A673 (cell line): ENCODE measurements around the gene RND3.

Source experiments
- CTCF ChIP-seq: fragments of 300-800, 200-600 bp; sonication (generic); conservative IDR thresholded peaks from 2 replicates; pipeline ENCODE4 v1.5.1; 2017; ENCODE audit warnings: low read depth, mild to moderate bottlenecking, antibody characterized with exemption, low read length, moderate library complexity, mixed read lengths
- EZH2 ChIP-seq: fragments of 200-600 bp; sonication (generic); IDR thresholded peaks from 2 replicates; pipeline ENCODE4 v1.6.1; 2017; ENCODE audit warnings: borderline replicate concordance, low read depth, mild to moderate bottlenecking, mixed read lengths, antibody characterized with exemption, low read length; ENCODE audit not compliant: poor library complexity, severe bottlenecking

- TF ChIP-seq CTCF (no peak), EZH2 (no peak)
Measured at GRCh38 chr2:150445398-150445797, 42.1 kb downstream of the RND3 start.
